ENCODE data around the gene CDK16. TPM values are rescaled to one million over a fixed set of nuclear protein-coding genes. Genes with fewer than 3 reads are reported as not detected.

Gene CDK16
- total and polyA plus RNA-seq, 9 of the 15 experiments (the other 6 are each of a cell fraction or from before 2014, with no cell fraction given): 3.9 to 104 (median 57.5) TPM

DNA sequence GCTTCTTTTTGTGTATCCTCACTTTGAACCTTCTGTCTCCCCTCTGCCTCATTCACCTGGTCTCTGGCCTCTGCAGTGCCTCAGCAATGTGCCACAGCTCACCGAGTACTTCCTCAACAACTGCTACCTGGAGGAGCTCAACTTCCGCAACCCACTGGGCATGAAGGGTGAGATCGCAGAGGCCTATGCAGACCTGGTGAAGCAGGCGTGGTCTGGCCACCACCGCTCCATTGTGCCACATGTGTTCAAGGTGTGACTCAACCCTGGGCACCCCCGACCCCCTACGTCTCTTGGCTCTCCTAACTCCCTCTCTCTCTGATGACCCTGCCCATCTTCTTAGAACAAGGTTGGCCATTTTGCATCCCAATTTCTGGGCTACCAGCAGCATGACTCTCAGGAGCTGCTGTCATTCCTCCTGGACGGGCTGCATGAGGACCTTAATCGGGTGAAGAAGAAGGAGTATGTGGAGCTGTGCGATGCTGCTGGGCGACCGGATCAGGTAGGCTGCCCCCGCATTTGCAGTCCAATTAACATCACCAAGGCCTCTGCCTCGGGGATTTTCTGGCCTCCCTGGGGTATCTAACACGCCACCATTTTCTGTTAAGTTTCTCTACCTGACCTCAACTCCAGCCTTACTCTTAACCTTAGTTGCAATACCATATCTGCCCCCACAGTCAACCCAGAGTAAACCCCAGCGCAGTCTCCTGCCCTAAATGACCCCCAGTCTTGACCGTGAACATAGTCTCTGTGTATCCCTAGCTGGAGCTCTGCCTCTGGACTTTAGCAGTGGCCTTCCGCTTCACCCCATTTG, 22.9 kb downstream of the CDK16 start:
- Histone ChIP-seq H3K4me3 (no peak overlapping the region), H3K79me2 (ENCODE audit: control insufficient read depth, insufficient read depth, low read length) (peaks cover 3% of the 10 kb centered on the region; the same call in 1 of the 3 replicates), H3K9ac (ENCODE audit: insufficient read depth in 1 of 2, low read depth in 2 of 2, low read length in 2 of 2) (no peak overlapping the region), H3K4me2 (ENCODE audit: insufficient read depth, low read length) (no peak overlapping the region), H4K20me1 (replicated peaks; ENCODE audit: control insufficient read depth, insufficient read depth, low read length) (no peaks in the 10 kb centered on the region), H3K9me1 (ENCODE audit: control insufficient read depth, insufficient read depth, low read length) (no peaks in the 10 kb centered on the region), H3K27me3 (ENCODE audit: control insufficient read depth in 2 of 2, insufficient read depth in 2 of 2, low read length in 2 of 2) (no peaks in the 10 kb centered on the region; a peak in 1 of 5 replicates), H3K9me3 (replicated peaks; ENCODE audit: control insufficient read depth, insufficient read depth, low read depth, low read length) (no peaks in the 10 kb centered on the region), H3K4me1 (replicated peaks in 1 of 2; ENCODE audit: control insufficient read depth in 2 of 2, insufficient read depth in 2 of 2, low read length in 2 of 2) (no peaks in the 10 kb centered on the region), H3K27ac (ENCODE audit: extremely low read depth, low read depth, low read length) (no peak overlapping the region), H2AFZ (ENCODE audit: low read depth, low read length) (no peak overlapping the region), H3K36me3 (ENCODE audit: control insufficient read depth, insufficient read depth, low read length) (no peaks in the 10 kb centered on the region; the same call in 2 of the 3 replicates)
- POLR2A ChIA-PET: interaction anchor here (0.7 kb wide), 1 partner anchor 288 kb away, joined by 3 read pairs; no protein-coding TSS in a partner anchor
- no TSS peak for BruUV-seq (replicated peaks)
- WGBS (ENCODE audit: insufficient coverage, low coverage, missing lambda C conversion rate): 79% methylated on average over 17 of the region's 18 CpGs
- TF ChIP-seq SETDB1 (IDR thresholded peaks at IDR 0.05; ENCODE audit: low read length): no peak
- TF ChIP-seq NCOA1 (IDR thresholded peaks at IDR 0.05; ENCODE audit: low read depth): no peak
- TF ChIP-seq SREBF1 (IDR thresholded peaks at IDR 0.05; ENCODE audit: borderline replicate concordance, low read depth, low read length): no peak
- no peak for TF ChIP-seq ZFP1 (CRISPR knock-in tag; IDR thresholded peaks at IDR 0.05)
- TF ChIP-seq, protein P1, sequence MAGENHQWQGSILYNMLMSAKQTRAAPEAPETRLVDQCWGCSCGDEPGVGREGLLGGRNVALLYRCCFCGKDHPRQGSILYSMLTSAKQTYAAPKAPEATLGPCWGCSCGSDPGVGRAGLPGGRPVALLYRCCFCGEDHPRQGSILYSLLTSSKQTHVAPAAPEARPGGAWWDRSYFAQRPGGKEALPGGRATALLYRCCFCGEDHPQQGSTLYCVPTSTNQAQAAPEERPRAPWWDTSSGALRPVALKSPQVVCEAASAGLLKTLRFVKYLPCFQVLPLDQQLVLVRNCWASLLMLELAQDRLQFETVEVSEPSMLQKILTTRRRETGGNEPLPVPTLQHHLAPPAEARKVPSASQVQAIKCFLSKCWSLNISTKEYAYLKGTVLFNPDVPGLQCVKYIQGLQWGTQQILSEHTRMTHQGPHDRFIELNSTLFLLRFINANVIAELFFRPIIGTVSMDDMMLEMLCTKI (IDR thresholded peaks at IDR 0.05; ENCODE audit: partially characterized antibody): no peak
- no peak for TF ChIP-seq GTF2A2 (tag; IDR thresholded peaks at IDR 0.05)
- TF ChIP-seq PTBP1 (IDR thresholded peaks at IDR 0.05; ENCODE audit: low read depth, low read length): no peak
- DNase-seq (ENCODE audit: extremely low read depth in 1 of 4, low spot score in 3 of 4): no peak
- no peak for ATAC-seq
- in situ Hi-C loops (cut with MboI) (no loop called here), intact Hi-C loops (cut with micrococcal nuclease) (no loop called here)
- FAIRE-seq: no peak
- CTCF ChIA-PET (ENCODE audit: low intra/inter-chr PET ratio): no interaction called here
